Stimulated activated naive CD4-positive, alpha-beta T cell treated with Interleukin-2 at 50 U/mL for 16 hours (primary cell): ENCODE data around the gene OPN1MW3.
"Not testable (repeated sequence)": the region's sequence is repeated elsewhere in the genome, so short reads cannot be mapped to it uniquely, and the experiment has no call there.

Experiments
- DNase-seq: peaks from one replicate; lab custom pipeline; 2025; lab: John Stamatoyannopoulos, UW

The OPN1MW3 gene

DNA sequence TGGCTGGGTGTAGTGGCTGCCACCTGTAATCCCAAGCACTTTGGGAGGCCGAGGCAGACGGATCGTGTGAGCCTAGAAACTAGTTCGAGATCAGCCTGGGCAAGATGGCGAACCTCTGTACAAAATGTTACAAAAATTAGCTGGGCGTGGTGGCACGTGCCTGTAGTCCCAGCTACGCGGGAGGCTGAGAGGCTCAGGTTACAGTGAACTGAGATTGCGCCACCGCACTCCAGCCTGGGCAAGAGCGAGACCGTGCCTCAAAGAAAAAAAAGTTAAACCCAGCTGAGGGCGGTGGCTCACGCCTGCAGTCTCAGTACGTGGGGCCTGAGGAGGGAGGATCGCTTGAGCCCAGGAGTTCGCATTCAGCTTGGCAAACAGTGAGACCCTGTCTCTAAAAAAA is 39.3 kb downstream of the OPN1MW3 start:
- no peak for DNase-seq

DNA sequence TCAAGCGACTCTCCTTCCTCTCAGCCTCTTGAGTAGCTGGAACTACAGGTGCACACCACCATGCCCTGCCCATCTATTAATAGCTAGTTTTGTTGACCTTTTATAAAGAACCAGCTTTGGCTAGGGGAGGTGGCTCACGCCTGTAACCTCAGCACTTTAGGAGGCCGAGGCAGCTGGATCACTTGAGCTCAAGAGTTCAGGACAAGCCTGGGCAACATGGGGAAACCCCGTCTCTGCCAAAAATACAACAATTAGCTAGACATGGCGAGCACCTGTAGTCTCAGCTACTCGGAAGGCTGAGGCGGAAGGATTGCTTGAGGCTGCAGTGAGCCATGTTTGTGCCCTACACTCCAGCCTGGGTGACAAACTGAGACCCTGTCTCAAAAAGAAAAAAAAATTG is 40.9 kb downstream of the OPN1MW3 start:
- DNase-seq: no peak

DNA sequence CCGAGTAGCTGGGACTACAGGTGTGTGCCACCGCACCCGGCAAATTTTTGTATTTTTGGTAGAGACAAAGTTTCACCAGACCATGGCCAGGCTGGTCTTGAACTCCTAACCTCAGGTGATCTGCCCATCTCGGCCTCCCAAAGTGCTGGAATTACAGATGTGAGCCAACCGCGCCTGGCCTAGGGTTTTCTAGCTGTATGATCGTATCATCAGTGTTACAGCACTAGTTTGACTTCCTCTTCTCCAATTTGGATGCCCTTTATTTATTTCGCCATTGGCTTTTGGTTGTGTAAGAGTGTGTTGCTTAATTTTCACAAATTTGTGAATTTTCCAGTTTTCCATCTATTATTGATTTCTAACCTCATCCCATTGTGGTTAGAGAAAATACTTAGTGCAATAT is 43.4 kb downstream of the OPN1MW3 start:
- DNase-seq: no peak

DNA sequence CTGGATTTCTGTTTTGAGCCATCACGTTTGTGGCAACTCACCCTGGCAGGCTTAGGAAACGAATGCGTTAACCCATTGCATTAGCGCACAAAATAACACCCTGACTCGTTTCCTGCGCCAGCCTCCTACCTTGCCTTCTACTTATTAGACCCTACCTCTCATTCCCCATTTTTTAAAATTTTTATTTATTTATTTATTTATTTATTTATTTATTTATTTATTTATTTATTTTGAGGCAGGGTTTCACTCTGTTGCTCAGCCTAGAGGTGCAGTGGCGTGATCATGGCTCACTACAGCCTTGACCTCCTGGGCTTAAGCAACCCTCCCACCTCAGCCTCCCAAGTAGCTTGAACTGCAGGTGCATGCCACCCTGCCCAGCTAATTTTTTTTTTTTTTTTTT is 45.6 kb downstream of the OPN1MW3 start:
- DNase-seq: not testable (repeated sequence)

DNA sequence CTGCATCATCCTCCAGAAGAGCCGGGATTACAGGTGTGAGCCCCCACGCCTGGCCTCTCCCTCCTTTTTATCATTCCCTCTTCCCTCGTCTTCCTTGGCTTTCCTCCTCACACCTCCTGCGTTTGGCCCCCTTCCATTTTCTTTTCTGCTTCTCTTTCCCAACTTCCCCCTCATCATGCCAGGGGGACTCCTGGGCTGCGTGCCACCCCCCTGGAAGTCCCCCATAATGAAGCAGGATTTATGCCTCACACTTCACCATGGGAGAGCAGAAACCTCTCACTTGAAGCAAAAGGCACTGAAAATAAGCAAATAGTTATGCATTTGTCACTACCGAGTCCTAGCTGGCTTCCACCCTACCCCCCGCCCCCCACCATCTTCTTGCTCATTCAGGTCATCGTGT is 46.1 kb downstream of the OPN1MW3 start:
- DNase-seq: no peak

DNA sequence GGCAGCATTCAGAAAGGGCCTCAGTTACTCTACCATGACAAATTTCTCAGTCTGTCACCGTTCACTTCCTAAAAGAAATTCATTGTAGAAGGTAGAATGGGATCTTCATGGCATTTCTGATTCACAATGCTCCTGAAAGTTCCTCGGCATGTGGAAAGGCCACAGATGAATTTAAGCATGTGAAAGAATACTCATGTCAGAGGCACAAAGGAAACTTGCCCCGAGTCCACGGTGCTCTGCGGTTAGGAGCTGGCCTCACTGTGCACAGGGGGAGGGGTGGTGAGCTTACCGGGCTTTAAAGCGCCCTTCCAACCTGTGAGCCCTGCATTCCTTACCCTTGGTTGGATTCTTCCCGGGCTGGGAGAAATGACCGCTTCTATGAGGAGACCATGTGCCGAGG is 47.5 kb downstream of the OPN1MW3 start:
- no peak for DNase-seq

DNA sequence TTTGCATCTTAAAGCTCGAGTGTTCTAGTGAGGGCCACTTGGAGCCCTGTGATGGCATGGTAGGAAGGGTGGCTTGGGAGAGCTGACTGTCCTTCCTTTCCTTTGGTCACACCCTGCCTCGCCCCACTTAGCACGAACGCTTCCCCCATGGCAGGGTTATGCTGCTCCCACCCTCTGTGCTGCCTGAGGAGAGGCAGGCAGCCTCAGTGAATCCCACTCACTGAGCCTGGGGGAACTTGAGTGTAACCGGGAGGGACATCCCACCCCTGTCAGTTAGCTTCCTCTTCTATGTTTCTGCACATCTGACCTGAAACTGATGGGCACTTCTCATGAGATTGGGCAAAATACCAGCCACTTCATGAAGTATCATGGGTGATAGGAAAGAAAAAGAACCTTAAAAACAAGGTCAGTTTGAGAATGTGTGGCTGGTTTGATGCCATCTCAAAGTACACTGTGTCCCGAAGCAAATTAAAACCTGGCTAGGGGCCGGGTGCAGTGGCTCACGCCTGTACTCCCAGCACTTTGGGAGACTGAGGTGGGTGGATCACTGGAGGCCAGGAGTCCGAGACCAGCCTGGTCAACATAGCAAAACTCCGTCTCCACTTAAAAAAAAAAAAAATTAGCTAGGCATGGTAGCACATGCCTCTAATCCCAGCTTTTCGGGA is 48.3 kb downstream of the OPN1MW3 start:
- no peak for DNase-seq

DNA sequence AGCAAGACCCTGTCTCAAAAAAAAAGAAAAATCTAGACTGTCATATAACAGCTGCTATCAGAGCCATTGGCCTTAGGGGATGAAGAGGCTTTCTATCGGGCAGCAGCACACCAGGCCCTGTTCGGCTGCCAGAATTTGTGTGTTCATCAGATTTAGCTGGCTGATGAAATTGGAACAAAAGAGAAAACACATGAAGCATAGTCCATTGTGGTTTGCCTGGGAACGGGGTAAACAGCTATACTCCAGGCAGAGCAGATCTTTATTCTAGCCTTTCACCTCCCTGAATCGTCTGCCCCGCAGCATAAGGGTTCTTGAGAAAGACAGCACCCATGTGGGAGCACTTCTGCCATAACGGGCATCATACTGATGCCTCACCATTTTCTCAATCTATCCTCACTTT is 49.8 kb downstream of the OPN1MW3 start:
- DNase-seq: no peak

DNA sequence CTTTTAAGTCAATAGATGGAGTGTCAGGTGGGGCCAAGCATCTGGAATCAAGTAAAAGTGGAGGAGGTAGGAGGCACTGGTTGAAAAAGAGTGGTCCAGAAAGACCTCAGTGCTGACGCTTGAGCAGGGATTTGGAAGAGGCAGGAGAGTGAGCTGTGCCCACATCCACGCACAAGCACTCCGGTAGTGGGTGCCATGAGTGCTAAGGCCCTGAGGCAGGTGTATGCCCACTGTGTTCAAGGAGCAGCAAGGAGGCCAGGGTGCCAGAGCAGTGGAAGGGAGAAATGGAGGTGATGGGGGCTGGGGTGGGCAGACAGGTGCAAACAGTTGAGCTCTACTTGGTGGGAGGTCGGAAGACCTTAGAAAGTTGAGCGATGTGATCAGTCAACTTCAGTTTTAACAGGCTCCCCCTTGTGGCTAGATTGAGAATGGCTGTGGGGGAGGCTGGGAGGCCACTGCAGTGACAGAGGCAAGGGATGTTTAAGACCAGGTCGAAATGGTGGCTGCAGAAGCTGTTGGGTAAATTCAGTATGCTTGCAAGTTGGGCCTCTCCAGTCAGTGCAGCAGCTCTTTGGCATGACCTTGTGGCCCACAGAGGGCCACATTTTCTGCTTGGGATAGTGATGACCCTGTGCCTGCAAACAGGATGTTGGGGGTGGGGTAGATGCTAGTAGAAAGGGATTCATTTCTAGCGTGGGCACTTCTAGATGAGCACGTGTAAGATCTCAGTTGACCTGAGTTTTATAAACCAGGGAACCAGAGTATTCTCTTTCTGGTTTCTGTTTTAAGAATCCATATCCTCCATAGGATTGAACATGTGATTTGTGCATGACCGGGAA is 50.9 kb downstream of the OPN1MW3 start:
- peak; percentile 71 for DNase-seq

DNA sequence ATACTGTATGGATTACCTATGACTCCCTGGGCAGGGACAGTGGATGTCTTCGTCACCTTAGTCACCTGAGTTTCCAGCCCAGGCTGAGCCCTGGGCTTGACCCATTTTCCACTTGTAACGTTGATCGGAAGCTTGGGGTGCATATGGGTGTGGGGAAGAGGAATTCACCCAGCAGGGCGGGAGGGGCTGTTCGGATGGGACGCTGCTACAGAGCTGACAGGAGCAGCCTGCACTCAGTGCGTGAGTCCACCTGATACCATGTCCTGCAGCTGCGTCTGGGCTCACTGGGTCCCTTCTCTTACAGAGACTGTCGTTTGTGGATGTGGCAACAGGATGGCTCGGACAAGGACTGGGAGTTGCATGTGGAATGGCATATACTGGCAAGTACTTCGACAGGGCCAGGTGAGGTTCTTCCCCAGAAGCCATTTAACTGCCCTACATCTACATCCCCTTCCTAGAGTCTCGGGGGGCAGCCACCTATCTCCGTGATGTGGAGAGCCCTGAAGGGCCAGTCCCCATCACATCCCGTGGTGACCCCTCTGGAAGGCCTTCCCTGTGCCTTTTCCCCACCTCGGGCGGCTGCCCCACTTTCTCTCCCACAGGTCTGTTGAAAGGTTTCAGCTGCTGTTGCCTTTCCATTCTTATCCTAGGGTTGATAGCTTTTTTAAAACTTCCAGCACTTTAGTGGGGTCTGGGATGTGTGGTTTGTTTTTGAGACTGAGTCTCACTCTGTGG is 51.8 kb downstream of the OPN1MW3 start:
- no peak for DNase-seq

DNA sequence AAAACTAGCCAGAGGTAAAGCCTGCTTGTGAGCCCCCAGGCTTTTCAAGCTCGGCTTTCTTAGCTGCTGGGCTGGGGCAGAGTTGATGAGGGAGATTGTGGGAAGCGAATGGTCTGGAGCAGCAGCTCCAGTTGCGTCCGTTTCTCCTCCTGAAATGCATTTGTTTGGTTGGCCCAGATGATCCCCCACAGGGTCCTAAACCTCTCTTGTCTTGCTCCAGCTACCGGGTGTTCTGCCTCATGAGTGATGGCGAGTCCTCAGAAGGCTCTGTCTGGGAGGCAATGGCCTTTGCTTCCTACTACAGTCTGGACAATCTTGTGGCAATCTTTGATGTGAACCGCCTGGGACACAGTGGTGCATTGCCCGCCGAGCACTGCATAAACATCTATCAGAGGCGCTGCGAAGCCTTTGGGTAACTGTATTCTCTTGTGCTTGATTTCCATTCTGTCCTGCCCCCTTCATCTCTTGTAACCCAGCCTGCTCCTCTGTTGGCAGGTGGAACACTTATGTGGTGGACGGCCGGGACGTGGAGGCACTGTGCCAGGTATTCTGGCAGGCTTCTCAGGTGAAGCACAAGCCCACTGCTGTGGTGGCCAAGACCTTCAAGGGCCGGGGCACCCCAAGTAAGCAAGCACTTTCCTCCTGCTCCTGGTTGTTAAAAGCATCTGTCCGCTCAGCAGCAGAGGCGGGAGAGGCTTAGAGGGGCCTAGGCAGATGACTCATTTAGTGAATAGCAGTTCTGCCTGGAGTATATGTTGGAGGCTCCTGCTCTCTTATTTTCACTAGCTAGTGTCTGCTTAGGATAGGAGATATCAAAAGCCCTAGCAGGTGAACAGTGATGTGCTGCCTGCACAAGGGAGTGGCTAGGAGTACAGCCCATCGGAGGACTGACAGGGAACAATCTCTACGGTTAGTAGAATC is 53.5 kb downstream of the OPN1MW3 start:
- DNase-seq: no peak

DNA sequence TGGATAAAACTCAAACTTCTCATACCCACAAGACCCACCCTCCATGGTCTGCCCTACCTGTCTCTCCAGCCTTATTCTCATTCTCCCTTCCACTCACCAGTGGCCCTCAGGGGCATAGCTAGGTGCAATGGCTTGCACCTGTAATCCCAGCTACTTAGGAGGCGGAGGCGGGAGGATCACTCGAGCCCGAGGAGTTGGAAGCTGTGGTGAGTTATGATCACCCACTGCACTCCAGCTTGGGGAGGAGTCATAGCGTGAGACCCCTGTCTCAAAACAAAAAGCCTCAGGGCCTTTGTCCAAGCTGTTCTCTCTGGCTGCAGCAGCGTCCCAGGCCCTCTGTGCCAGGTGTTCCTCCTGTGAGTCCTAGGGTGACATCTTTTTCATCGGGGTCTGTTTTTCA is 54.7 kb downstream of the OPN1MW3 start:
- DNase-seq: no peak

DNA sequence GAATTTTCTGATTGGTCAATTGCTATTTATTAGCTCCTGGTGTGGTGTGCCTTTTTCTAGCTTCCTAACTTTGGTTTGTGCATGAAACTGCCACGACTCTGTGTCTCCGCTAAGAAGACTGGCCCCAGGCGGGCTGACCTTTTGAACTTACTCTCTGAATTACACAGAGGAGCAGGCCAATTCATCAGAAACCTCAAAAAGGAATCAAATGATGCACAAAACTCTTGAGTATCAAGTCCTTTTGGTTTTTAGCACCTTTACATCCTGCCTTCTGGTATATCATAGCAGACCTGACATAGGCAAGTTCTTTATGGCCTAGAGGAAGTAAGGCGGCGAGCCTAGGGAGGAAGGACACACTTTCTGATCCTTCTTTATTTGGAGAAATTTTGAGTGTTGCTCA is 55.8 kb downstream of the OPN1MW3 start:
- no peak for DNase-seq

DNA sequence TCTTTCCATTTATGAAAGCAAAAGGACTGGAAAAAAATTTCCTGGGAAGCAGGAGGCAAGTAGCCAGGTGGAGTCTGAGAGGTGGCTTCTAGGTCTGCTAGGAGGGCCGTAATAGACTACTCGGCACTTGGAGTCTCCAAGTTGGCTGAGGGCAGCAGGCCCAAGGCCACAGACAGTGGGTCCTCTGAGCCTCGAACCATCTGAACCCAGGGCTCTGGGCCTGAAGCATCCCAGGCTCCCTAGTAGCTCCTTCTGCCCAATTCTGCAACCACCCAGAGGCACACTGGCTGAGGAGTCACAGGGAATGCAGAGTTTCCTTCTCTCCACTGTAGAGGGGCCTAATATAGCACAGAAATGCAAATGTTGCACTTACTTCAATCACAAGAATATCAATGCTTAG is 58.0 kb downstream of the OPN1MW3 start:
- no peak for DNase-seq

DNA sequence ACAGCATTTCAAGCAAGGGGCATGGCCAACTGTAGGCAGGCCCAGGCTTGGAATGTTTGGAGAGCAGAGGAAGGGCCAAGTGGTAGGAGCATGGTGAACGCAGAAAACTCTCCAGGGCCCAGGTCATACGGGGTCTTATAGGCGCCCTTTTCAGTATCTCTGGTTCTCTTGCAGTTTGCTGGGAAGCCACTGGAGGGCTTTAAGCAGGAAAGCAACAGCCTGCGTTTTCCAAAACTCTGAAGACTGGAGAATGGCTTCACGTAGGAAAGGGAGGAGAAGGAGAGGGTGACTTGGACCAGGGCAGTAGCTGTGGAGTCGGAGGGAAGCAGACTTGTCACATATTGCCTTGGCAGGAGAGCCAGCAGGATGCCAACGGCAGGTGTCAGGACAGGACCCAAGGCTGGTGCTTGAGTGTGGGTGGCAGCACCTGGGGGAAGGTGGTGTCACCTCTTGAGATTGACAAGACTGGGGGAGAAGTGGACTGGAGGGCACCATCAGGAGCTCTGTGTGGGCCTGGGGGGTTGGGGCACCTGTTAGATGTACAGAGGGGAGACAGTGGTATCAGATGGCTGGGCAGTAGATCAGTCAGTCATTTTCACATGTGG is 60.1 kb downstream of the OPN1MW3 start:
- no peak for DNase-seq

DNA sequence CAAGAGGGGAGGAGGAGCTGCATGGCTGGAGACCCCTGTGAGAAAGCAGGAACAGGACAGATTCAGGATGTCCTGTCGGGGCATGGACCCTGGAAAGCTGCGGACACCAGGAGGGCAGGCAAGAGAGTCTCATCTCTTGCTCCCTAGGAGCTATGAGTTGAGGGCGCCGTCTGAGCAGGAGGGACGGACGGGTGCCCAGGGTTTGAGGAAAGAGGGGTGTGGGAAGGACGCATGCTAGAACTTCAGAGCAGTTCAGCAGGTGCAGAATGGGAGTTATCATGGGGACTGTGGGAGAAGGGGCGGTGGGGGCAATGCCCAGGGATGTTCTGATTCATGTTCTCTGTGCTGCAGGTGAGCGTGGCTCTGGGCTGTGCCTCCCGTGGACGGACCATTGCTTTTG is 63.0 kb downstream of the OPN1MW3 start:
- no peak for DNase-seq
